ENCODE measurements around the gene KNOP1.

The KNOP1 gene

DNA sequence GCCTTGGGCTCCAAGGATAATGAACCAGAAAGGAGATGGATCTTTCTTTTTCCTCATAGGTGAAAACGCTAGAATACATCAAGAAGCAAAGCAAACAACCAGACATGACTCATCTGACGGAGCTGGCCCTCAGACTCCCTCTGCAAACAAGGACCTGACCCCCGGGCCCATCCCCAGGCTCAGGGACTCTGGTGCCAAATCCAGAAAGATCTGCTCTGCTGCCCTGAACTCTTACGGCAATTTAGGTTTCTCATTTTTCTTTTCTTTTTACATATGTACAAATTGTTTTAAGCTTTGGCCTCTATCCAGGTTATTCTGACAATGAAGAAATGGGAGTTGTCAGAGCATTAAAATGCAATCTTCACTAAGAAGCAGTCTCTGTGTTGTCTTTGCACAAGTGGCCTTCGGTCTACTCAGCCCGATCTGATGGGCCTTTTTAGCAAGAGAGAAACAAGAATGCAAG is 17.7 kb downstream of the KNOP1 start:
- no peaks in the 10 kb centered on the region for H3K27me3 ChIP-seq (ENCODE audit: insufficient read depth, low read length, poor library complexity)
- no peak overlapping the region for H3K9ac ChIP-seq (ENCODE audit: low read depth, low read length)
- H3K4me1 ChIP-seq (ENCODE audit: insufficient read depth, low read length), result peaks cover 25% of the 10 kb centered on the region
- no peak overlapping the region for H3K4me3 ChIP-seq (ENCODE audit: low read depth in 1 of 2, low read length in 2 of 2)
- H3K9me3 ChIP-seq (ENCODE audit: insufficient read depth, low read length, severe bottlenecking), result no peaks in the 10 kb centered on the region
- no peak overlapping the region for H3K27ac ChIP-seq (ENCODE audit: low read length)
- DNase-seq (no peak), ATAC-seq (ENCODE audit: insufficient read depth, low read depth) (no peak)
- no peak for TF ChIP-seq EZH2 (IDR thresholded peaks at IDR 0.05; ENCODE audit: borderline replicate concordance, low read depth, low read length, severe bottlenecking)
- TF ChIP-seq, protein P1, sequence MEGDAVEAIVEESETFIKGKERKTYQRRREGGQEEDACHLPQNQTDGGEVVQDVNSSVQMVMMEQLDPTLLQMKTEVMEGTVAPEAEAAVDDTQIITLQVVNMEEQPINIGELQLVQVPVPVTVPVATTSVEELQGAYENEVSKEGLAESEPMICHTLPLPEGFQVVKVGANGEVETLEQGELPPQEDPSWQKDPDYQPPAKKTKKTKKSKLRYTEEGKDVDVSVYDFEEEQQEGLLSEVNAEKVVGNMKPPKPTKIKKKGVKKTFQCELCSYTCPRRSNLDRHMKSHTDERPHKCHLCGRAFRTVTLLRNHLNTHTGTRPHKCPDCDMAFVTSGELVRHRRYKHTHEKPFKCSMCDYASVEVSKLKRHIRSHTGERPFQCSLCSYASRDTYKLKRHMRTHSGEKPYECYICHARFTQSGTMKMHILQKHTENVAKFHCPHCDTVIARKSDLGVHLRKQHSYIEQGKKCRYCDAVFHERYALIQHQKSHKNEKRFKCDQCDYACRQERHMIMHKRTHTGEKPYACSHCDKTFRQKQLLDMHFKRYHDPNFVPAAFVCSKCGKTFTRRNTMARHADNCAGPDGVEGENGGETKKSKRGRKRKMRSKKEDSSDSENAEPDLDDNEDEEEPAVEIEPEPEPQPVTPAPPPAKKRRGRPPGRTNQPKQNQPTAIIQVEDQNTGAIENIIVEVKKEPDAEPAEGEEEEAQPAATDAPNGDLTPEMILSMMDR (IDR thresholded peaks at IDR 0.05; ENCODE audit: borderline replicate concordance, extremely low read depth, low read length, poor library complexity, severe bottlenecking), result no peak
- peaks cover 7% of the 10 kb centered on the region; the same call in 1 of the 2 replicates for H3K79me2 ChIP-seq (ENCODE audit: insufficient read depth, low read length)
- H3K36me3 ChIP-seq (ENCODE audit: insufficient read depth, low read length), result peaks cover 77% of the 10 kb centered on the region
- no peak overlapping the region for H3K4me2 ChIP-seq (ENCODE audit: insufficient read depth, low read length)
- H4K20me1 ChIP-seq (ENCODE audit: insufficient read depth, low read length), result peaks cover 65% of the 10 kb centered on the region
- no peak overlapping the region for H2AFZ ChIP-seq (ENCODE audit: low read depth, low read length)

DNA sequence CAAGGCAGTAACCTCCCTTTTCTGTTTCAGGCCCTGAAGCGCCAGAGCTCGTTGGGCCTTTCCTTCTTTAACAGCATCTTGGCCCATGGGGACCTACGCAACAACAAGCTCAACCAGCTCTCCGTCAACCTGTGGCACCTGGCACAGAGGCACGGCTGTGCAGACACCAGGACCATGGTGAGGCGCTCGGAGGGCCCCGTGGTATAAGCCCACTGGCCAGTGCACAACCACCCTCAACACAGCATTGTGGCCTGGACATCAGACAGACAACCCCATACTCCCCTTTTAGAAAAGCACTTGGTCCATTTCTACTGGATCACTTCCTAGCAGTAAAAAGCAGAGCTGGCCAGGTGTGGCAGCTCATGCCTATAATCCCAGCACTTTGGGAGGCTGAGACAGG is 18.6 kb downstream of the KNOP1 start:
- H4K20me1 ChIP-seq (ENCODE audit: insufficient read depth, low read length), result peaks cover 56% of the 10 kb centered on the region
- no peak overlapping the region for H3K9ac ChIP-seq (ENCODE audit: low read depth, low read length)
- TF ChIP-seq EZH2 (IDR thresholded peaks at IDR 0.05; ENCODE audit: borderline replicate concordance, low read depth, low read length, severe bottlenecking), result no peak
- TF ChIP-seq, protein P1 (IDR thresholded peaks at IDR 0.05; ENCODE audit: borderline replicate concordance, extremely low read depth, low read length, poor library complexity, severe bottlenecking), result no peak
- H3K27ac ChIP-seq (ENCODE audit: low read length), result no peak overlapping the region
- H3K4me3 ChIP-seq (ENCODE audit: low read depth in 1 of 2, low read length in 2 of 2), result no peak overlapping the region
- no peaks in the 10 kb centered on the region for H3K27me3 ChIP-seq (ENCODE audit: insufficient read depth, low read length, poor library complexity)
- peaks cover 25% of the 10 kb centered on the region for H3K4me1 ChIP-seq (ENCODE audit: insufficient read depth, low read length)
- DNase-seq (no peak), ATAC-seq (ENCODE audit: insufficient read depth, low read depth) (no peak)
- no peak overlapping the region for H3K4me2 ChIP-seq (ENCODE audit: insufficient read depth, low read length)
- H3K36me3 ChIP-seq (ENCODE audit: insufficient read depth, low read length), result peaks cover 70% of the 10 kb centered on the region
- H3K79me2 ChIP-seq (ENCODE audit: insufficient read depth, low read length), result peaks cover 7% of the 10 kb centered on the region; the same call in 1 of the 2 replicates
- no peak overlapping the region for H2AFZ ChIP-seq (ENCODE audit: low read depth, low read length)
- H3K9me3 ChIP-seq (ENCODE audit: insufficient read depth, low read length, severe bottlenecking), result no peaks in the 10 kb centered on the region

DNA sequence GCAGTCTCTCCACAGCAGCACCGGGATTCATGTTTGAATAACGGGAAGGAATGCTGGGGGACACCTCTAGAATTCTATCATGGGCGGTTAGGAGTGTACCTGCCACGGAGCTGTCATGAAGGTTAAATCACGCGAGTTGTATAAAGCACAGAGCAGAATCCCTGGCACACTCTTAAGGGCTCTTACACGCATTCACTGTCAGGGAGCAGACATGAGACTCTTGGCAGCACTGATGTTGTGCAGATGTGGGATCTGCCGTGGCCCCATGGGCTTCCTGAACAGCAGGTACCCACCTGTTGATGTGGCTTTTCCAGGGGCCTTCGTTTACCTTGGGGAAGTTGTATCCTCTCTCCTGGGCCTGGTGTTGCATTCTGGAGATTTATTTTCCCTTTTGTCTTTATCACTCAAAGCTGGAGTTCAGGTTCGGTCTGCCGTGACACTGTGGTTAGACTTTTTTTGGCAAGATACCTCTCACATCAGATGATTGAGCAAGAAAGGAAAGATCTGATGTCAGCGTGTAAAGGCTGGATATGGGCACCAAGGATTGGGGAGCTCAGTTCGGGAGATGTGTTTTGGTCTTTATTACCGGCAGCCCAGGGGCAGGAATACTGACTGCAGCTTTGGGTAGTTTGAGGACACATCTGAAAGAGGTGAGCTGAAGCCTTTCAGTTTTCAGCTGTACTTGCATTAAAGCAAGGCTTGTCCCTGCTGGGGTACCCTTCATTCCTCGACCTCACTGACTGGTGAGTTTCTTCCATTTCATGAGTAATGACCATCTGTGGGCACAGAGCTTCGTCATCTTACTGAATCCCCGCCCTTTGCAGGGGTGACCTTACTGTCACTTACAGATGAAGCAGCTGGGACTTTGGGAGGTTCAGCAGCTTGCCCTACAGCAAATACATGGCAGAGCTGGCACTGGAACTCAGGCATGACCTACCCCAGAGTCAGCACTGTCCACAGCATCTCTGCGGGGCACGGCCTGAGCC is 19.3 kb downstream of the KNOP1 start:
- H4K20me1 ChIP-seq (ENCODE audit: insufficient read depth, low read length), result peaks cover 51% of the 10 kb centered on the region
- peaks cover 25% of the 10 kb centered on the region for H3K4me1 ChIP-seq (ENCODE audit: insufficient read depth, low read length)
- DNase-seq, result no peak
- H3K79me2 ChIP-seq (ENCODE audit: insufficient read depth, low read length), result peaks cover 7% of the 10 kb centered on the region; the same call in 1 of the 2 replicates
- H3K4me2 ChIP-seq (ENCODE audit: insufficient read depth, low read length), result no peak overlapping the region
- no peak overlapping the region for H3K9ac ChIP-seq (ENCODE audit: low read depth, low read length)
- H2AFZ ChIP-seq (ENCODE audit: low read depth, low read length), result no peak overlapping the region
- no peak overlapping the region for H3K4me3 ChIP-seq (ENCODE audit: low read depth in 1 of 2, low read length in 2 of 2)
- TF ChIP-seq, protein P1 (IDR thresholded peaks at IDR 0.05; ENCODE audit: borderline replicate concordance, extremely low read depth, low read length, poor library complexity, severe bottlenecking), result no peak
- H3K36me3 ChIP-seq (ENCODE audit: insufficient read depth, low read length), result peaks cover 68% of the 10 kb centered on the region
- H3K27me3 ChIP-seq (ENCODE audit: insufficient read depth, low read length, poor library complexity), result no peaks in the 10 kb centered on the region
- no peak overlapping the region for H3K27ac ChIP-seq (ENCODE audit: low read length)
- no peak for ATAC-seq (ENCODE audit: insufficient read depth, low read depth)
- no peaks in the 10 kb centered on the region for H3K9me3 ChIP-seq (ENCODE audit: insufficient read depth, low read length, severe bottlenecking)

All from DND-41 (cell line).